Central memory CD8-positive, alpha-beta T cell (primary cell): ENCODE results near the gene DAO.
A peak's percentile ranks its signal among the peaks of the same experiment; 100 is the strongest.

ENCODE experiments used
- ATAC-seq: fragments of 150-1000 bp; cut with Tn5 transposase; replicated peaks from 2 replicates; pipeline ENCODE4 v1.10.0; 2022; ENCODE audit warnings: mild to moderate bottlenecking, moderate FRiP score, moderate number of reproducible peaks; ENCODE audit not compliant: poor library complexity, severe bottlenecking; ENCODE audit errors: extremely low read depth
- DNase-seq, 2 donors: peaks; one replicate each; pipeline ENCODE4 v3.0.0; 2021; ENCODE audit warnings: low spot score in 2 of 2
- H3K27ac Mint-ChIP-seq: one replicate; pipeline ENCODE4 v1.8.0; 2022; ENCODE audit warnings: low read depth, mild to moderate bottlenecking, moderate library complexity, mixed read lengths
- H3K27me3 Mint-ChIP-seq: one replicate; pipeline ENCODE4 v1.8.0; 2022; ENCODE audit warnings: mixed read lengths
- H3K36me3 Mint-ChIP-seq: one replicate; pipeline ENCODE4 v1.8.0; 2022; ENCODE audit warnings: mild to moderate bottlenecking, moderate library complexity, mixed read lengths; ENCODE audit not compliant: insufficient read depth
- H3K4me1 Mint-ChIP-seq: one replicate; pipeline ENCODE4 v1.8.0; 2022; ENCODE audit warnings: mixed read lengths
- H3K4me3 Mint-ChIP-seq: one replicate; pipeline ENCODE4 v1.8.0; 2022; ENCODE audit warnings: mild to moderate bottlenecking, moderate library complexity, mixed read lengths
- H3K9me3 Mint-ChIP-seq: one replicate; pipeline ENCODE4 v1.8.0; 2022; ENCODE audit warnings: mixed read lengths

Gene DAO

GRCh38 chr12:108918960-108919642 is 39.2 kb downstream of the DAO start:
- H3K36me3 Mint-ChIP-seq: no peaks in the 10 kb centered on the region
- H3K27me3 Mint-ChIP-seq: peaks cover 6% of the 10 kb centered on the region
- no peaks in the 10 kb centered on the region for H3K4me1 Mint-ChIP-seq
- ATAC-seq: no peak
- no peak overlapping the region for H3K27ac Mint-ChIP-seq
- H3K4me3 Mint-ChIP-seq: no peak overlapping the region
- H3K9me3 Mint-ChIP-seq: no peaks in the 10 kb centered on the region
- DNase-seq: no peak

GRCh38 chr12:108921946-108922345 is 42.1 kb downstream of the DAO start:
- ATAC-seq (no peak), DNase-seq (no peak)
- Mint-ChIP-seq H3K27ac (no peak overlapping the region), H3K4me3 (no peak overlapping the region), H3K9me3 (no peaks in the 10 kb centered on the region), H3K27me3 (peaks cover 6% of the 10 kb centered on the region), H3K4me1 (no peaks in the 10 kb centered on the region), H3K36me3 (no peaks in the 10 kb centered on the region)

- no peak overlapping the region for H3K27ac Mint-ChIP-seq
These were observed 43.0 kb downstream of the DAO start for GRCh38 chr12:108922918-108923317.

GRCh38 chr12:108928695-108929094 is 48.8 kb downstream of the DAO start:
- Mint-ChIP-seq H3K36me3 (no peaks in the 10 kb centered on the region), H3K27me3 (peaks cover 14% of the 10 kb centered on the region), H3K4me3 (no peak overlapping the region), H3K27ac (no peak overlapping the region), H3K9me3 (no peaks in the 10 kb centered on the region), H3K4me1 (no peaks in the 10 kb centered on the region)
- ATAC-seq: no peak
- no peak for DNase-seq

More at GRCh38 chr12:108922918-108923317, 43.0 kb downstream of the DAO start:
- Mint-ChIP-seq H3K4me1 (no peaks in the 10 kb centered on the region), H3K4me3 (no peak overlapping the region), H3K9me3 (no peaks in the 10 kb centered on the region), H3K36me3 (no peaks in the 10 kb centered on the region), H3K27me3 (peaks cover 6% of the 10 kb centered on the region)
- ATAC-seq (no peak), DNase-seq (no peak)

- Mint-ChIP-seq H3K36me3 (no peaks in the 10 kb centered on the region), H3K27me3 (peaks cover 24% of the 10 kb centered on the region), H3K4me3 (no peak overlapping the region), H3K9me3 (no peaks in the 10 kb centered on the region), H3K27ac (no peak overlapping the region), H3K4me1 (no peaks in the 10 kb centered on the region)
- no peak for DNase-seq
- ATAC-seq: no peak
These were observed 50.3 kb downstream of the DAO start for GRCh38 chr12:108930155-108930554.

- no peak for ATAC-seq
- Mint-ChIP-seq H3K9me3 (no peaks in the 10 kb centered on the region), H3K27me3 (peaks cover 29% of the 10 kb centered on the region), H3K27ac (no peak overlapping the region), H3K36me3 (no peaks in the 10 kb centered on the region), H3K4me3 (no peak overlapping the region), H3K4me1 (no peaks in the 10 kb centered on the region)
- DNase-seq: no peak
These were observed 50.9 kb downstream of the DAO start for GRCh38 chr12:108930756-108931155.

- Mint-ChIP-seq H3K4me1 (no peaks in the 10 kb centered on the region), H3K27ac (no peak overlapping the region), H3K27me3 (peaks cover 46% of the 10 kb centered on the region), H3K9me3 (no peaks in the 10 kb centered on the region), H3K36me3 (no peaks in the 10 kb centered on the region), H3K4me3 (no peak overlapping the region)
- DNase-seq (no peak), ATAC-seq (no peak)
These were observed 54.1 kb downstream of the DAO start for GRCh38 chr12:108933949-108934348.

- no peak for ATAC-seq
- H3K4me3 Mint-ChIP-seq: no peak overlapping the region
- no peaks in the 10 kb centered on the region for H3K9me3 Mint-ChIP-seq
- no peaks in the 10 kb centered on the region for H3K36me3 Mint-ChIP-seq
- no peak overlapping the region for H3K27ac Mint-ChIP-seq
- no peak for DNase-seq
- no peaks in the 10 kb centered on the region for H3K4me1 Mint-ChIP-seq
- H3K27me3 Mint-ChIP-seq: peaks cover 35% of the 10 kb centered on the region
These were observed 55.4 kb downstream of the DAO start for GRCh38 chr12:108935159-108935763.

GRCh38 chr12:108938247-108938924 is 58.5 kb downstream of the DAO start:
- no peaks in the 10 kb centered on the region for H3K4me1 Mint-ChIP-seq
- no peaks in the 10 kb centered on the region for H3K9me3 Mint-ChIP-seq
- H3K27ac Mint-ChIP-seq: no peak overlapping the region
- ATAC-seq (no peak), DNase-seq (no peak)
- H3K4me3 Mint-ChIP-seq: no peak overlapping the region
- peaks cover 32% of the 10 kb centered on the region for H3K27me3 Mint-ChIP-seq
- no peaks in the 10 kb centered on the region for H3K36me3 Mint-ChIP-seq

GRCh38 chr12:108939594-108939993 is 59.7 kb downstream of the DAO start:
- peak; percentile 46 for ATAC-seq
- Mint-ChIP-seq H3K4me3 (no peak overlapping the region), H3K36me3 (no peaks in the 10 kb centered on the region), H3K4me1 (no peaks in the 10 kb centered on the region), H3K27ac (no peak overlapping the region), H3K9me3 (no peaks in the 10 kb centered on the region), H3K27me3 (peaks cover 31% of the 10 kb centered on the region)
- no peak for DNase-seq

GRCh38 chr12:108940138-108940537 is 60.2 kb downstream of the DAO start:
- Mint-ChIP-seq H3K27me3 (peaks cover 27% of the 10 kb centered on the region), H3K36me3 (no peaks in the 10 kb centered on the region), H3K4me1 (no peaks in the 10 kb centered on the region), H3K9me3 (no peaks in the 10 kb centered on the region), H3K4me3 (no peak overlapping the region), H3K27ac (no peak overlapping the region)
- no peak for DNase-seq
- ATAC-seq: no peak

GRCh38 chr12:108947097-108947496 is 67.2 kb downstream of the DAO start:
- ATAC-seq (no peak), DNase-seq (no peak)
- H3K36me3 Mint-ChIP-seq: no peaks in the 10 kb centered on the region
- no peaks in the 10 kb centered on the region for H3K4me1 Mint-ChIP-seq
- H3K27ac Mint-ChIP-seq: no peak overlapping the region
- peaks cover 15% of the 10 kb centered on the region for H3K27me3 Mint-ChIP-seq
- no peaks in the 10 kb centered on the region for H3K9me3 Mint-ChIP-seq
- H3K4me3 Mint-ChIP-seq: no peak overlapping the region

- Mint-ChIP-seq H3K36me3 (no peaks in the 10 kb centered on the region), H3K9me3 (no peaks in the 10 kb centered on the region), H3K27ac (no peak overlapping the region), H3K27me3 (peaks cover 15% of the 10 kb centered on the region), H3K4me1 (no peaks in the 10 kb centered on the region), H3K4me3 (no peak overlapping the region)
- DNase-seq (no peak), ATAC-seq (no peak)
These were observed 68.5 kb downstream of the DAO start for GRCh38 chr12:108948367-108948766.
